ENCODE results near the gene LENG8. TPM values are rescaled to one million over a fixed set of nuclear protein-coding genes. Genes with fewer than 3 reads are reported as not detected.

LENG8 gene
- total and polyA plus RNA-seq, 2 of the 8 experiments (the other 6 are each of a cell fraction or from before 2014, with no cell fraction given): 62.2 to 108 TPM

DNA sequence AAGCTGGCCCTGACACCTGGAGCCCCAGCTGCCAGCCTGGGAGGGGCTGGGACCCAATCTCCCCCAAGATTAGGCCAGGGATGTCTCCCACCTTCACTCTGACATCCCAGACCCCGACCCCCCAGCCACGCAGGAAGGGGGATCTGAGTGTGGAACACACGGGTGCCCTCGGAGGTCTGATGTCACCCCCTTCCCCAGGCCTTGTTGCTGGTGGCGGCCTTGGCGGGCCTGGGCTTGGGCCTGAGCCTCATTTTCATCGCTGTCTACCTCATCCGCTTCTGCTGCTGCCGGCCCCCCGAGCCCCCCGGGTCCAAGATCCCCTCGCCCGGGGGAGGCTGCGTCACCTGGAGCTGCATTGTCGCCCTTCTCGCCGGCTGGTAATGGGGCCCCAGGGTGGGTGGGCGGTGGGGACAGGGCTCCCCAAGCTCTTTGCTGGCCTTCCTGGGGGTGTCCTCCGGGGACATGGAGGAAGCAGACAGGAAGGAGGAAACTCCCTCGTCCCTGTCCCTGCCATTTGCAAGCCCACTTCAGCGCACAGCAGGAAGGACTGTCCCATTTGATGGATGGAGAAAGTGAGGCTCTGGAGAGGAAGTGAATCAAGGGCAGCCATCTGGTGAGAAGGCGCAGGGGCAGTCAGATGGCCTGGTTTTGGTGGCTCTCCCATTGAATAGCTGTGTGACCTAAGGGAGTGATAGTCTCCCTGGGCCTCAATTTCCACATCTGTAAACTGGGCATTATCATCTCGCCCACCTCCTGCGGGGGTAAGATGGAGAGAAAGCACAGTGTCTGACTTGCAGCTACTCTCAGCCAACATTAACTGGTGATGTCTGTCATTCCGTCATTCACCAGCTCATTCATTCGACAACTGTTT lies 29.8 kb upstream of the LENG8 start:
- H3K9me3 ChIP-seq (ENCODE audit: insufficient read depth in 2 of 2, low read depth in 1 of 2, low read length in 1 of 2): peaks cover 0 to 6% of the 10 kb centered on the region in 2 experiments; a peak in 1 of 4 replicates
- ChIA-PET CTCF (ENCODE audit: partially characterized antibody) (interaction anchor here (0.7 to 4.9 kb wide), 6 partner anchors 11 to 30 kb away, joined by 3 to 58 read pairs (median 15); partner anchors contain the start of gene LENG8), POLR2A (ENCODE audit: partially characterized antibody) (interaction anchor here (0.8 to 5.6 kb wide), 9 partner anchors 15 to 282 kb away, joined by 3 to 133 read pairs (median 4); partner anchors contain the start of genes LENG8 and LENG9)
- H4K8ac ChIP-seq (ENCODE audit: extremely low read depth, insufficient read depth, low read length): no peak overlapping the region
- peak overlapping the region; percentile 28 for H3K4ac ChIP-seq (replicated peaks; ENCODE audit: insufficient read length, low read depth, low read length)
- no peak overlapping the region for H3K14ac ChIP-seq (ENCODE audit: insufficient read length)
- 85% methylated on average over 14 of the region's 26 CpGs; no CpG with 5 or more reads in 1 of the 2 experiments for whole genome bisulfite sequencing, 2 experiments (ENCODE audit: extremely low coverage in 1 of 2, insufficient coverage in 1 of 2, insufficient read length in 1 of 2, insufficient replicate concordance in 2 of 2, low coverage in 1 of 2, low lambda C conversion rate in 2 of 2, missing lambda C conversion rate in 1 of 2)
- peak overlapping the region; percentile 58; the same call in 1 of the 2 replicates for H2AK5ac ChIP-seq (ENCODE audit: low read depth, low read length)
- DNase-seq (ENCODE audit: low read depth in 1 of 2, low spot score in 2 of 2): peak in 1 of 2 experiments; percentile 51
- H3K79me1 ChIP-seq (ENCODE audit: low read depth, low read length): peaks cover 16% of the 10 kb centered on the region
- H2BK5ac ChIP-seq (ENCODE audit: low read depth, low read length): peak overlapping the region; percentile 97; the same call in 1 of the 2 replicates
- no peak for TF ChIP-seq EGR1 (IDR thresholded peaks at IDR 0.05; ENCODE audit: borderline replicate concordance, low read depth, low read length)
- TF ChIP-seq KDM1A (IDR thresholded peaks at IDR 0.05; ENCODE audit: borderline replicate concordance, low read length): peak; percentile 92
- H3K4me3 ChIP-seq (ENCODE audit: extremely low read depth in 1 of 4, insufficient read depth in 2 of 4, low read depth in 3 of 4, low read length in 4 of 4): peak overlapping the region in 1 of 4 experiments; percentile 59; a peak in 1 of 8 replicates
- no peak overlapping the region for H2AFZ ChIP-seq (ENCODE audit: low read length)
- no peak overlapping the region for H3K56ac ChIP-seq (replicated peaks; ENCODE audit: insufficient read length, low read depth, low read length)
- peaks cover 15 to 50% (median 38%) of the 10 kb centered on the region in 4 experiments for H3K4me1 ChIP-seq (replicated peaks in 1 of 4; ENCODE audit: control insufficient read depth in 3 of 4, insufficient read depth in 4 of 4, low read length in 3 of 4)
- H4K91ac ChIP-seq (replicated peaks; ENCODE audit: insufficient read length, low read length): peak overlapping the region; percentile 35
- H3K23ac ChIP-seq (ENCODE audit: insufficient read length): no peak overlapping the region
- no peak for FAIRE-seq
- peaks cover 7 to 8% of the 10 kb centered on the region in 2 experiments; a peak in 2 of 4 replicates for H3K79me2 ChIP-seq (ENCODE audit: control insufficient read depth in 1 of 2, insufficient read depth in 2 of 2, low read length in 2 of 2)
- 0 out of 2 replicates have a peak overlapping the region, but pooled peaks have one; percentile 66 for H2BK15ac ChIP-seq (ENCODE audit: low read length)
- H3K4me2 ChIP-seq (ENCODE audit: insufficient read depth in 1 of 2, low read depth in 2 of 2, low read length in 2 of 2): peak overlapping the region; percentile 44 to 86; a peak in 3 of 4 replicates
- H3K27ac ChIP-seq (ENCODE audit: low read depth, low read length): no peak overlapping the region
- H3K9ac ChIP-seq (replicated peaks in 1 of 4; ENCODE audit: extremely low read depth in 1 of 4, low read depth in 3 of 4, low read length in 3 of 4): no peak overlapping the region
- H3K18ac ChIP-seq (ENCODE audit: extremely low read depth, low read length): peak overlapping the region; percentile 97
- peaks cover 0 to 16% (median under 1%) of the 10 kb centered on the region in 4 experiments; a peak in 6 of 8 replicates for H3K36me3 ChIP-seq (ENCODE audit: control insufficient read depth in 2 of 4, insufficient read depth in 4 of 4, low read length in 3 of 4)
- H4K20me1 ChIP-seq (replicated peaks in 1 of 2; ENCODE audit: control insufficient read depth in 1 of 2, insufficient read depth in 2 of 2, low read length in 2 of 2): peaks cover 0 to 9% of the 10 kb centered on the region in 2 experiments
- peak overlapping the region; percentile 65 for H2BK120ac ChIP-seq (replicated peaks; ENCODE audit: low read depth, low read length)
- H2BK20ac ChIP-seq (ENCODE audit: low read length): peak overlapping the region; percentile 92
- H2BK12ac ChIP-seq (ENCODE audit: low read depth, low read length): peak overlapping the region; percentile 68; the same call in 1 of the 2 replicates
- peaks cover 17% of the 10 kb centered on the region for H3K23me2 ChIP-seq (ENCODE audit: low read depth, low read length)
- peak overlapping the region; percentile 12 for H4K5ac ChIP-seq (ENCODE audit: insufficient read length, low read depth, low read length)
- H3K27me3 ChIP-seq (replicated peaks in 1 of 4; ENCODE audit: control insufficient read depth in 3 of 4, extremely low read depth in 1 of 4, insufficient read depth in 3 of 4, low read length in 3 of 4): peaks cover 4 to 23% (median 19%) of the 10 kb centered on the region in 4 experiments

Measured in H1 (cell line).